KMS-11 (cell line): ENCODE data around the gene SPRYD3.

Experiments
- H2AFZ ChIP-seq: fragments of 200-600 bp; sonication (generic); 2 replicates; pipeline ENCODE4 v1.6.1; 2016; ENCODE audit warnings: antibody characterized with exemption, mixed run types, low read depth
- H3K27ac ChIP-seq: fragments of 200-600 bp; sonication (generic); 2 replicates; pipeline ENCODE4 v1.6.1; 2016; ENCODE audit warnings: mild to moderate bottlenecking, mixed run types
- H3K27me3 ChIP-seq: fragments of 200-600 bp; sonication (generic); 2 replicates; pipeline ENCODE4 v1.6.1; 2017; ENCODE audit warnings: mild to moderate bottlenecking, low read depth, mixed run types, moderate library complexity; ENCODE audit not compliant: insufficient read depth
- H3K36me3 ChIP-seq: fragments of 200-600 bp; sonication (generic); 2 replicates; pipeline ENCODE4 v1.6.1; 2017; ENCODE audit warnings: mild to moderate bottlenecking, mixed run types; ENCODE audit not compliant: insufficient read depth
- H3K4me1 ChIP-seq: fragments of 200-600 bp; sonication (generic); 2 replicates; pipeline ENCODE4 v1.6.1; 2016; ENCODE audit warnings: mild to moderate bottlenecking, low read depth, mixed run types; ENCODE audit not compliant: poor library complexity, severe bottlenecking
- H3K4me2 ChIP-seq: fragments of 200-600 bp; sonication (generic); 2 replicates; pipeline ENCODE4 v1.7.0; 2016; ENCODE audit warnings: mild to moderate bottlenecking, mixed run types
- H3K4me3 ChIP-seq: fragments of 200-600 bp; sonication (generic); IDR thresholded peaks from 2 replicates; pipeline ENCODE4 v1.6.1; 2017; ENCODE audit warnings: low read depth, low read length, mixed read lengths; ENCODE audit not compliant: insufficient read depth
- H3K79me2 ChIP-seq: fragments of 200-600 bp; sonication (generic); 2 replicates; pipeline ENCODE4 v1.6.1; 2016; ENCODE audit warnings: low read depth, mixed run types; ENCODE audit not compliant: insufficient read depth
- H3K9ac ChIP-seq: fragments of 200-600 bp; sonication (generic); 2 replicates; pipeline ENCODE4 v1.6.1; 2016; ENCODE audit warnings: mild to moderate bottlenecking, mixed run types
- H4K20me1 ChIP-seq: fragments of 200-600 bp; sonication (generic); 2 replicates; pipeline ENCODE4 v1.6.1; 2016; ENCODE audit warnings: mild to moderate bottlenecking, mixed run types; ENCODE audit not compliant: insufficient read depth
- CTCF ChIP-seq: fragments of 200-600 bp; sonication (generic); conservative IDR thresholded peaks from 2 replicates; pipeline ENCODE4 v1.6.1; 2017; ENCODE audit warnings: low read depth, mild to moderate bottlenecking, antibody characterized with exemption, low read length, moderate library complexity, mixed read lengths

Gene SPRYD3

GRCh38 chr12:53049571-53050318 lies 29.4 kb downstream of the SPRYD3 start, which contains the start of gene TNS2:
TSS of gene TNS2 (plus strand) at chr12:53050065. CDS start at chr12:53050186, 121 bp downstream.
- no peaks in the 10 kb centered on the region for H3K79me2 ChIP-seq
- H3K4me3 ChIP-seq = no peak within 1 kb of the TSS
- H3K27me3 ChIP-seq = no peaks in the 10 kb centered on the region
- H2AFZ ChIP-seq = no peak within 1 kb of the TSS
- H4K20me1 ChIP-seq = no peaks in the 10 kb centered on the region
- H3K36me3 ChIP-seq = no peaks in the 10 kb centered on the region
- H3K4me1 ChIP-seq = peaks cover 23% of the 10 kb centered on the region
- TF ChIP-seq CTCF = no peak
- H3K27ac ChIP-seq = no peak within 1 kb of the TSS
- no peak within 1 kb of the TSS for H3K9ac ChIP-seq
- H3K4me2 ChIP-seq = no peak within 1 kb of the TSS

GRCh38 chr12:53048780-53049401 lies 30.3 kb downstream of the SPRYD3 start:
- no peaks in the 10 kb centered on the region for H3K36me3 ChIP-seq
- no peaks in the 10 kb centered on the region for H4K20me1 ChIP-seq
- H3K9ac ChIP-seq = no peak overlapping the region
- no peak overlapping the region for H3K4me3 ChIP-seq
- H3K27me3 ChIP-seq = no peaks in the 10 kb centered on the region
- H3K27ac ChIP-seq = no peak overlapping the region
- no peaks in the 10 kb centered on the region for H3K79me2 ChIP-seq
- no peak overlapping the region for H2AFZ ChIP-seq
- no peak for TF ChIP-seq CTCF
- H3K4me2 ChIP-seq = no peak overlapping the region
- H3K4me1 ChIP-seq = peaks cover 24% of the 10 kb centered on the region

GRCh38 chr12:53048033-53048779 lies 31.0 kb downstream of the SPRYD3 start:
- Histone ChIP-seq H3K9ac (peak overlapping the region; percentile 25; the same call in 1 of the 2 replicates), H4K20me1 (no peaks in the 10 kb centered on the region), H3K79me2 (no peaks in the 10 kb centered on the region), H3K27me3 (no peaks in the 10 kb centered on the region), H3K36me3 (no peaks in the 10 kb centered on the region), H3K4me3 (no peak overlapping the region), H2AFZ (peak overlapping the region; percentile 44; the same call in 1 of the 2 replicates), H3K27ac (no peak overlapping the region), H3K4me1 (peaks cover 25% of the 10 kb centered on the region), H3K4me2 (peak overlapping the region; percentile 48; the same call in 1 of the 2 replicates)
- TF ChIP-seq CTCF = no peak

- peak overlapping the region; percentile 44; the same call in 1 of the 2 replicates for H2AFZ ChIP-seq
Measured at GRCh38 chr12:53047221-53048032, 31.8 kb downstream of the SPRYD3 start.

More at GRCh38 chr12:53047221-53048032, 31.8 kb downstream of the SPRYD3 start:
- H3K4me1 ChIP-seq = peaks cover 33% of the 10 kb centered on the region
- TF ChIP-seq CTCF = peak; percentile 21; the same call in 1 of the 2 replicates
- peak overlapping the region; percentile 25; the same call in 1 of the 2 replicates for H3K9ac ChIP-seq
- no peak overlapping the region for H3K27ac ChIP-seq
- no peaks in the 10 kb centered on the region for H3K27me3 ChIP-seq
- peak overlapping the region; percentile 48; the same call in 1 of the 2 replicates for H3K4me2 ChIP-seq
- H4K20me1 ChIP-seq = no peaks in the 10 kb centered on the region
- H3K4me3 ChIP-seq = no peak overlapping the region
- H3K36me3 ChIP-seq = no peaks in the 10 kb centered on the region
- H3K79me2 ChIP-seq = no peaks in the 10 kb centered on the region
